Measurements from ENCODE around the gene PHF21A. TPM values are rescaled to one million over a fixed set of nuclear protein-coding genes. Genes with fewer than 3 reads are reported as not detected.

PHF21A gene
- total and polyA plus RNA-seq, 10 of the 15 experiments (the other 5 are each of a cell fraction or from before 2014, with no cell fraction given), result 2.6 to 37.2 (median 16.0) TPM

DNA sequence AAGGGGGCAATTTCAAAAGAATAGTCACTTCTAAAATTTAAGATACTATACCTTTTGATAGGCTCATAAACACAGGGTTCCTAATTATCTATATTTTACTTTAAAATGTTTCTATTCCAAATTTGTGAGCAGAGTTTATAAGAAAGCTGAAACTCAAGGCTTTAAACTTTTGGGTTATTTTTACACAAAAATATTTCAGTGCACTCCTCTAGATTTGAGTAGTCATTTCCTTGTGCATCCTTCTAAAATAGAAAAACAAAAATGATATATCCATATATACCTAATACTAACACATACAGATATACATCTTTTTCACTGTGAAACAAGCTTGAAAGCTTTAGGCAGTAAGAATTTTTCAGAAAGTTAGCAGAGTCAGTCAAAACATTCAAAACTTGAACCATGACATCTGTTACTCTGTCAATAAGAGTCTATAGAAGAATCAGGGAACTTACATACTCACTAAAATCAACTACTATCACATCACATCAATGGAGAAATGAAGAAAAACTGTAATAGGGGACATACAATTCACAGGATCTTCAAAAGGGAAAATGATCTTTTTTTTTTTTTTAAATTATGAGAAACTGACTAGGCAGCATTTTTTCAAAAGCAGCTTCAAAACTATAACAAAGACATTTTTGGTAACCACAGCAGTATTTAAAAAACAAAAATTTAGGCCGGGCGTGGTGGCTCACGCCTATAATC is 5.1 kb downstream of the PHF21A start:
- Histone ChIP-seq H2AFZ (ENCODE audit: control insufficient read depth, low read depth, low read length) (no peak overlapping the region; the same call in 1 of the 2 replicates), H3K4me1 (ENCODE audit: control insufficient read depth, insufficient read depth, low read length) (peaks cover 7% of the 10 kb centered on the region; the same call in 1 of the 2 replicates), H3K36me3 (ENCODE audit: control insufficient read depth in 2 of 2, insufficient read depth in 2 of 2, low read length in 1 of 2) (no peaks in the 10 kb centered on the region), H3K27me3 (replicated peaks in 1 of 2; ENCODE audit: control insufficient read depth in 2 of 2, insufficient read depth in 2 of 2, low read length in 1 of 2) (no peaks in the 10 kb centered on the region), H3K4me3 (peak overlapping the region; percentile 82; the same call in 1 of the 2 replicates), H3K4me2 (ENCODE audit: control insufficient read depth, insufficient read depth) (peak overlapping the region; percentile 56), H3K9ac (ENCODE audit: control insufficient read depth, insufficient read depth, low read length) (peak overlapping the region; percentile 30; the same call in 1 of the 2 replicates), H3K27ac (ENCODE audit: control insufficient read depth, insufficient read depth) (peak overlapping the region; percentile 65), H3K79me2 (ENCODE audit: control insufficient read depth, insufficient read depth, low read length) (peaks cover 84% of the 10 kb centered on the region), H4K20me1 (ENCODE audit: control insufficient read depth, insufficient read depth) (no peaks in the 10 kb centered on the region), H3K9me3 (replicated peaks; ENCODE audit: control insufficient read depth, insufficient read depth, low read length) (no peaks in the 10 kb centered on the region)
- TF ChIP-seq RBBP5 (conservative IDR thresholded peaks at IDR 0.05) (no peak), MEF2A (IDR thresholded peaks at IDR 0.05; ENCODE audit: insufficient read depth, low read depth, low read length) (peak; percentile 82), KDM1A (IDR thresholded peaks at IDR 0.05; ENCODE audit: borderline replicate concordance) (no peak), KLF5 (IDR thresholded peaks at IDR 0.05; ENCODE audit: partially characterized antibody) (no peak), JUNB (IDR thresholded peaks at IDR 0.05) (peak; percentile 65), NFIC (IDR thresholded peaks at IDR 0.05; ENCODE audit: low read depth, low read length) (peak; percentile 69; the same call in 1 of the 2 replicates), CHD4 (IDR thresholded peaks at IDR 0.05) (peak; percentile 34; the same call in 1 of the 2 replicates)
- TF ChIP-seq, protein P1, sequence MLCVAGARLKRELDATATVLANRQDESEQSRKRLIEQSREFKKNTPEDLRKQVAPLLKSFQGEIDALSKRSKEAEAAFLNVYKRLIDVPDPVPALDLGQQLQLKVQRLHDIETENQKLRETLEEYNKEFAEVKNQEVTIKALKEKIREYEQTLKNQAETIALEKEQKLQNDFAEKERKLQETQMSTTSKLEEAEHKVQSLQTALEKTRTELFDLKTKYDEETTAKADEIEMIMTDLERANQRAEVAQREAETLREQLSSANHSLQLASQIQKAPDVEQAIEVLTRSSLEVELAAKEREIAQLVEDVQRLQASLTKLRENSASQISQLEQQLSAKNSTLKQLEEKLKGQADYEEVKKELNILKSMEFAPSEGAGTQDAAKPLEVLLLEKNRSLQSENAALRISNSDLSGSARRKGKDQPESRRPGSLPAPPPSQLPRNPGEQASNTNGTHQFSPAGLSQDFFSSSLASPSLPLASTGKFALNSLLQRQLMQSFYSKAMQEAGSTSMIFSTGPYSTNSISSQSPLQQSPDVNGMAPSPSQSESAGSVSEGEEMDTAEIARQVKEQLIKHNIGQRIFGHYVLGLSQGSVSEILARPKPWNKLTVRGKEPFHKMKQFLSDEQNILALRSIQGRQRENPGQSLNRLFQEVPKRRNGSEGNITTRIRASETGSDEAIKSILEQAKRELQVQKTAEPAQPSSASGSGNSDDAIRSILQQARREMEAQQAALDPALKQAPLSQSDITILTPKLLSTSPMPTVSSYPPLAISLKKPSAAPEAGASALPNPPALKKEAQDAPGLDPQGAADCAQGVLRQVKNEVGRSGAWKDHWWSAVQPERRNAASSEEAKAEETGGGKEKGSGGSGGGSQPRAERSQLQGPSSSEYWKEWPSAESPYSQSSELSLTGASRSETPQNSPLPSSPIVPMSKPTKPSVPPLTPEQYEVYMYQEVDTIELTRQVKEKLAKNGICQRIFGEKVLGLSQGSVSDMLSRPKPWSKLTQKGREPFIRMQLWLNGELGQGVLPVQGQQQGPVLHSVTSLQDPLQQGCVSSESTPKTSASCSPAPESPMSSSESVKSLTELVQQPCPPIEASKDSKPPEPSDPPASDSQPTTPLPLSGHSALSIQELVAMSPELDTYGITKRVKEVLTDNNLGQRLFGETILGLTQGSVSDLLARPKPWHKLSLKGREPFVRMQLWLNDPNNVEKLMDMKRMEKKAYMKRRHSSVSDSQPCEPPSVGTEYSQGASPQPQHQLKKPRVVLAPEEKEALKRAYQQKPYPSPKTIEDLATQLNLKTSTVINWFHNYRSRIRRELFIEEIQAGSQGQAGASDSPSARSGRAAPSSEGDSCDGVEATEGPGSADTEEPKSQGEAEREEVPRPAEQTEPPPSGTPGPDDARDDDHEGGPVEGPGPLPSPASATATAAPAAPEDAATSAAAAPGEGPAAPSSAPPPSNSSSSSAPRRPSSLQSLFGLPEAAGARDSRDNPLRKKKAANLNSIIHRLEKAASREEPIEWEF (IDR thresholded peaks at IDR 0.05; ENCODE audit: insufficient replicate concordance, low read depth, low read length), result no peak
- TF ChIP-seq, protein P2, sequence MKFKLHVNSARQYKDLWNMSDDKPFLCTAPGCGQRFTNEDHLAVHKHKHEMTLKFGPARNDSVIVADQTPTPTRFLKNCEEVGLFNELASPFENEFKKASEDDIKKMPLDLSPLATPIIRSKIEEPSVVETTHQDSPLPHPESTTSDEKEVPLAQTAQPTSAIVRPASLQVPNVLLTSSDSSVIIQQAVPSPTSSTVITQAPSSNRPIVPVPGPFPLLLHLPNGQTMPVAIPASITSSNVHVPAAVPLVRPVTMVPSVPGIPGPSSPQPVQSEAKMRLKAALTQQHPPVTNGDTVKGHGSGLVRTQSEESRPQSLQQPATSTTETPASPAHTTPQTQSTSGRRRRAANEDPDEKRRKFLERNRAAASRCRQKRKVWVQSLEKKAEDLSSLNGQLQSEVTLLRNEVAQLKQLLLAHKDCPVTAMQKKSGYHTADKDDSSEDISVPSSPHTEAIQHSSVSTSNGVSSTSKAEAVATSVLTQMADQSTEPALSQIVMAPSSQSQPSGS (IDR thresholded peaks at IDR 0.05; ENCODE audit: low read length), result peak; percentile 29; the same call in 1 of the 2 replicates
- intact Hi-C loops (cut with micrococcal nuclease; ENCODE audit: unreplicated experiment) (no loop called here), in situ Hi-C loops (cut with MboI) (no loop called here)
- CTCF ChIA-PET, result interaction anchor here (0.6 to 8.0 kb wide), 13 partner anchors 9 to 243 kb away, joined by 3 to 133 read pairs (median 4); no protein-coding TSS in a partner anchor
- WGBS (ENCODE audit: insufficient coverage, insufficient replicate concordance, low lambda C conversion rate, missing lambda C conversion rate), result 10% methylated on average over 3 of the region's 3 CpGs
- ATAC-seq (no peak), DNase-seq (ENCODE audit: low read depth, low spot score) (no peak), FAIRE-seq (no peak)
- RAD21 ChIA-PET (ENCODE audit: unreplicated experiment), result interaction anchor here (0.8 to 4.8 kb wide), 12 partner anchors 8 to 345 kb away, joined by 3 to 64 read pairs (median 4); no protein-coding TSS in a partner anchor
- POLR2A ChIA-PET, result interaction anchor here (0.6 to 9.2 kb wide), 7 partner anchors 9 to 1281 kb away, joined by 3 to 96 read pairs (median 3); no protein-coding TSS in a partner anchor
- SMC1A ChIA-PET (ENCODE audit: uncharacterized antibody, unreplicated experiment), result interaction anchor here (0.6 to 8.2 kb wide), 16 partner anchors 12 to 1415 kb away, joined by 3 to 137 read pairs (median 4); no protein-coding TSS in a partner anchor
- BruUV-seq (replicated peaks), result no TSS peak

Data from GM12878 (cell line).